ENCODE results near the gene RNF20. TPM values are rescaled to one million over a fixed set of nuclear protein-coding genes. Genes with fewer than 3 reads are reported as not detected.

RNF20 gene
- total RNA-seq, 1 experiment from 2014 or later = 37.6 TPM

GRCh38 chr9:101487443-101487840, 46.2 kb upstream of the RNF20 start:
- H3K4me2 ChIP-seq (ENCODE audit: low read length) = peak overlapping the region; percentile 80

More at GRCh38 chr9:101487443-101487840, 46.2 kb upstream of the RNF20 start:
- RAD21 ChIA-PET (ENCODE audit: low non-redundant PET in 1 of 2, low total read pairs in 2 of 2, uncharacterized antibody in 2 of 2, unreplicated experiment in 2 of 2) = no interaction called here
- BruUV-seq (replicated peaks) = TSS peak; percentile 71
- CTCF ChIA-PET = interaction anchor here (1.1 to 2.9 kb wide), 3 partner anchors 22 to 46 kb away, joined by 3 to 9 read pairs (median 4); partner anchors contain the start of gene RNF20
- ATAC-seq (peak; percentile 3; the same call in 1 of the 2 replicates), DNase-seq (ENCODE audit: low read depth, low spot score) (no peak)
- no peaks in the 10 kb centered on the region for H4K20me1 ChIP-seq (ENCODE audit: insufficient read depth)
- intact Hi-C loops (cut with micrococcal nuclease) = loop anchor here (2.0 kb wide), 2 partner anchors 23 to 45 kb away; partner anchors contain the start of gene RNF20
- no peaks in the 10 kb centered on the region for H3K9me3 ChIP-seq (ENCODE audit: control insufficient read depth in 1 of 2, insufficient read depth in 1 of 2, low read depth in 1 of 2, low read length in 2 of 2)
- H3K9ac ChIP-seq (ENCODE audit: low read length) = peak overlapping the region; percentile 82
- no peaks in the 10 kb centered on the region for H3K27me3 ChIP-seq (ENCODE audit: insufficient read depth, low read length)
- H2AFZ ChIP-seq (ENCODE audit: low read depth, low read length, poor library complexity, severe bottlenecking) = peak overlapping the region; percentile 94
- H3K27ac ChIP-seq (ENCODE audit: low read depth, low read length) = peak overlapping the region; percentile 92
- TF ChIP-seq ATF3 (IDR thresholded peaks at IDR 0.05) (no peak), ZFX (IDR thresholded peaks at IDR 0.05) (no peak), YY1 (IDR thresholded peaks at IDR 0.05; ENCODE audit: extremely low read depth, insufficient replicate concordance, low read depth, low read length) (no peak), POLR2A (IDR thresholded peaks at IDR 0.05; ENCODE audit: borderline replicate concordance, extremely low read depth, insufficient read depth, insufficient read length) (no peak), EZH2 (IDR thresholded peaks at IDR 0.05) (no peak), REST (IDR thresholded peaks at IDR 0.05; ENCODE audit: low read depth) (no peak), EZH2phosphoT487 (IDR thresholded peaks at IDR 0.05; ENCODE audit: borderline replicate concordance) (no peak), POLR2AphosphoS5 (IDR thresholded peaks at IDR 0.05; ENCODE audit: low read depth, low read length) (no peak), RAD21 (IDR thresholded peaks at IDR 0.05; ENCODE audit: low read depth) (no peak), ELF1 (IDR thresholded peaks at IDR 0.05; ENCODE audit: borderline replicate concordance, low read depth) (no peak; the same call in 1 of the 2 replicates), CTCF (IDR thresholded peaks at IDR 0.05 in 2 of 3, conservative IDR thresholded peaks at IDR 0.05 in 1 of 3; ENCODE audit: borderline replicate concordance in 1 of 3, insufficient read depth in 1 of 3, low read depth in 2 of 3, low read length in 2 of 3) (no peak), ZNF274 (IDR thresholded peaks at IDR 0.05; ENCODE audit: low read depth, low read length) (no peak), FOSL1 (IDR thresholded peaks at IDR 0.05; ENCODE audit: low read depth) (no peak)
- H3K36me3 ChIP-seq (ENCODE audit: control insufficient read depth in 1 of 2, insufficient read depth in 2 of 2, low read length in 2 of 2) = no peaks in the 10 kb centered on the region
- POLR2A ChIA-PET = interaction anchor here (0.9 to 1.4 kb wide), 7 partner anchors 11 to 39 kb away, joined by 3 to 4 read pairs (median 3); no protein-coding TSS in a partner anchor
- peaks cover 10 to 20% of the 10 kb centered on the region in 2 experiments; a peak in 3 of 4 replicates for H3K4me1 ChIP-seq (ENCODE audit: control insufficient read depth in 1 of 2, insufficient read depth in 2 of 2, low read length in 2 of 2)
- H3K9me2 ChIP-seq (ENCODE audit: insufficient read depth) = no peaks in the 10 kb centered on the region
- peaks cover 19% of the 10 kb centered on the region for H3K79me2 ChIP-seq (ENCODE audit: insufficient read depth, low read length)
- H3K4me3 ChIP-seq (replicated peaks in 1 of 2; ENCODE audit: low read depth in 1 of 2, low read length in 2 of 2) = peak overlapping the region; percentile 69 to 82
